Small intestine (tissue), 7 donors: ENCODE measurements around the gene FPR1. TPM values are rescaled to one million over a fixed set of nuclear protein-coding genes. Genes with fewer than 3 reads are reported as not detected.

Experiments
- DNase-seq, 2 donors: peaks; one replicate each; pipeline versions ENCODE4 v3.0.0 to v3.0.0-alpha.2; 2013
- FAIRE-seq: peaks from 2 replicates; lab custom pipeline; 2012; peaks lifted over from hg19 to GRCh38; lab: Jason Lieb, UNC
- H3K27ac ChIP-seq, 3 donors: one replicate each; pipeline ENCODE4 v1.5.1; 2013; ENCODE audit warnings: low read length in 2 of 3, mild to moderate bottlenecking in 2 of 3, control low read depth in 1 of 3, inconsistent platforms in 1 of 3, low read depth in 1 of 3, moderate library complexity in 1 of 3
- H3K27me3 ChIP-seq, 3 donors: one replicate each; pipeline ENCODE4 v1.6.1; 2013; ENCODE audit warnings: low read length in 3 of 3, inconsistent platforms in 1 of 3; ENCODE audit not compliant: control insufficient read depth in 3 of 3, insufficient read depth in 3 of 3
- H3K36me3 ChIP-seq, 3 donors: one replicate each; pipeline ENCODE4 v1.6.1; 2013; ENCODE audit warnings: low read length in 3 of 3, inconsistent platforms in 1 of 3, low read depth in 1 of 3, mild to moderate bottlenecking in 1 of 3, moderate library complexity in 1 of 3; ENCODE audit not compliant: control insufficient read depth in 3 of 3, insufficient read depth in 2 of 3
- H3K4me1 ChIP-seq, 3 donors: one replicate each; pipeline ENCODE4 v1.6.1; 2013; ENCODE audit warnings: low read length in 2 of 3, inconsistent platforms in 1 of 3, low read depth in 1 of 3, mild to moderate bottlenecking in 1 of 3, moderate library complexity in 1 of 3; ENCODE audit not compliant: control insufficient read depth in 3 of 3, insufficient read depth in 2 of 3
- H3K4me3 ChIP-seq, 3 donors: one replicate each; pipeline ENCODE4 v1.5.1; 2013; ENCODE audit warnings: low read length in 3 of 3, control low read depth in 1 of 3, inconsistent platforms in 1 of 3, low read depth in 1 of 3, mild to moderate bottlenecking in 1 of 3, moderate library complexity in 1 of 3
- H3K9me3 ChIP-seq, 2 donors: one replicate each; pipeline ENCODE4 v1.6.1; 2013; ENCODE audit warnings: low read depth in 1 of 2, low read length in 1 of 2; ENCODE audit not compliant: control insufficient read depth in 2 of 2, insufficient read depth in 1 of 2
- WGBS, 3 donors: extraction: QIAGEN DNeasy Blood & Tissue Kit; methylation state at CpG; one replicate each; pipeline ENCODE4 v1.1.7; 2013; 5-methylcytosine and 5-hydroxymethylcytosine counted together
- polyA plus RNA-seq, 4 donors: library from polyadenylated mRNA; stranded (reverse) in 3 of 4; unstranded in 1 of 4; fragments of 200-250 nt in 3 of 4; fragments of 120-200 nt in 1 of 4; gene quantifications; one replicate each; pipeline versions ENCODE4 v1.2.1 to v1.2.3, GENCODE V29; 2013
- donor health status: healthy with polysubstance abuse.
- donor health status: control.
- donor health status: control.
- donor health status: Bipolar disorder and iron deficiency.
- donor health status: healthy.

Gene FPR1
- polyA plus RNA-seq, 4 donors, result 0.40 to 8.1 (median 1.9) TPM

- Histone ChIP-seq H3K36me3 (no peaks in the 10 kb centered on the region), H3K9me3 (no peaks in the 10 kb centered on the region), H3K4me3 (no peak overlapping the region), H3K27me3 (no peaks in the 10 kb centered on the region), H3K27ac (no peak overlapping the region), H3K4me1 (no peaks in the 10 kb centered on the region)
- no peak for FAIRE-seq
- WGBS, 3 donors, result 91 to 97% (median 92%) methylated on average over 6 of the region's 6 CpGs
- no peak for DNase-seq
These were observed 2.4 kb upstream of the FPR1 start for GRCh38 chr19:51754109-51754508.

- FAIRE-seq, result no peak
- Histone ChIP-seq H3K4me3 (no peak overlapping the region), H3K27ac (no peak overlapping the region), H3K27me3 (no peaks in the 10 kb centered on the region), H3K9me3 (no peaks in the 10 kb centered on the region), H3K4me1 (no peaks in the 10 kb centered on the region), H3K36me3 (no peaks in the 10 kb centered on the region)
- WGBS, 3 donors, result 70 to 83% (median 80%) methylated on average over 7 of the region's 7 CpGs
- DNase-seq, result no peak
These were observed 1.1 kb downstream of the FPR1 start for GRCh38 chr19:51750400-51751094.

- H3K4me3 ChIP-seq, result no peak overlapping the region
- WGBS, 3 donors, result 77 to 82% (median 80%) methylated on average over 4 of the region's 4 CpGs
- H3K4me1 ChIP-seq, result no peaks in the 10 kb centered on the region
- H3K9me3 ChIP-seq, result no peaks in the 10 kb centered on the region
- no peaks in the 10 kb centered on the region for H3K36me3 ChIP-seq
- no peak overlapping the region for H3K27ac ChIP-seq
- no peaks in the 10 kb centered on the region for H3K27me3 ChIP-seq
- no peak for FAIRE-seq
- DNase-seq, result no peak
These were observed 1.7 kb downstream of the FPR1 start for GRCh38 chr19:51749979-51750378.

- 58 to 70% (median 62%) methylated on average over 7 of the region's 7 CpGs for WGBS, 3 donors
- no peak for FAIRE-seq
These were observed 4.9 kb downstream of the FPR1 start for GRCh38 chr19:51746731-51747130.

GRCh38 chr19:51743405-51743804 lies 8.3 kb downstream of the FPR1 start:
- Histone ChIP-seq H3K9me3 (no peaks in the 10 kb centered on the region), H3K36me3 (no peaks in the 10 kb centered on the region), H3K4me3 (no peak overlapping the region), H3K27me3 (no peaks in the 10 kb centered on the region), H3K4me1 (no peaks in the 10 kb centered on the region), H3K27ac (no peak overlapping the region)
- FAIRE-seq, result no peak
- 74 to 81% (median 77%) methylated on average over 3 of the region's 3 CpGs for WGBS, 3 donors
- DNase-seq, result no peak

More at GRCh38 chr19:51746731-51747130, 4.9 kb downstream of the FPR1 start:
- Histone ChIP-seq H3K4me3 (no peak overlapping the region), H3K27me3 (no peaks in the 10 kb centered on the region), H3K27ac (no peak overlapping the region), H3K9me3 (no peaks in the 10 kb centered on the region), H3K4me1 (no peaks in the 10 kb centered on the region), H3K36me3 (no peaks in the 10 kb centered on the region)
- DNase-seq, result no peak

GRCh38 chr19:51742789-51743188 lies 8.9 kb downstream of the FPR1 start:
- 60 to 72% (median 68%) methylated on average over 6 of the region's 6 CpGs for WGBS, 3 donors
- no peak for FAIRE-seq
- H3K27ac ChIP-seq, result no peak overlapping the region

GRCh38 chr19:51740356-51740755 lies 11.3 kb downstream of the FPR1 start:
- H3K27me3 ChIP-seq, result no peaks in the 10 kb centered on the region
- 80% methylated on average over 5 of the region's 5 CpGs for WGBS, 3 donors
- no peaks in the 10 kb centered on the region for H3K9me3 ChIP-seq
- no peak overlapping the region for H3K4me3 ChIP-seq
- no peaks in the 10 kb centered on the region for H3K36me3 ChIP-seq
- H3K4me1 ChIP-seq, result no peaks in the 10 kb centered on the region
- no peak overlapping the region for H3K27ac ChIP-seq
- DNase-seq (no peak), FAIRE-seq (no peak)

More at GRCh38 chr19:51742789-51743188, 8.9 kb downstream of the FPR1 start:
- H3K4me3 ChIP-seq, result no peak overlapping the region
- H3K27me3 ChIP-seq, result no peaks in the 10 kb centered on the region
- H3K9me3 ChIP-seq, result no peaks in the 10 kb centered on the region
- H3K4me1 ChIP-seq, result no peaks in the 10 kb centered on the region
- no peak for DNase-seq
- H3K36me3 ChIP-seq, result no peaks in the 10 kb centered on the region

- FAIRE-seq (no peak), DNase-seq (no peak)
- Histone ChIP-seq H3K27ac (no peak overlapping the region), H3K9me3 (no peaks in the 10 kb centered on the region), H3K27me3 (no peaks in the 10 kb centered on the region), H3K4me1 (no peaks in the 10 kb centered on the region), H3K36me3 (no peaks in the 10 kb centered on the region), H3K4me3 (no peak overlapping the region)
- WGBS, 3 donors, result 74 to 77% (median 75%) methylated on average over 13 of the region's 13 CpGs
These were observed 12.0 kb downstream of the FPR1 start for GRCh38 chr19:51739466-51740213.
